Measurements from ENCODE around the gene RSAD1. TPM values are rescaled to one million over a fixed set of nuclear protein-coding genes. Genes with fewer than 3 reads are reported as not detected.

RSAD1 gene
- total RNA-seq (23.9 TPM), polyA plus RNA-seq (ENCODE audit: insufficient read depth in 1 of 8, insufficient read length in 8 of 8, low replicate concordance in 1 of 8) (10 to 100 TPM; 29.6 to 42.0 (median 36.0) TPM)
- long read RNA-seq, donor 1, partial matches to known transcripts: 0 of 2 reads
- long read RNA-seq, donor 1, other reads (novel, unspliced or antisense): 0 of 2 reads
- long read RNA-seq, donor 2: 0 reads
- long read RNA-seq, donor 3, transcript RSAD1-201 (9 exons, 2,528 nt): major isoform, 6 of 17 reads
- long read RNA-seq, donor 3, partial matches to known transcripts: 10 of 17 reads
- long read RNA-seq, donor 3, other reads (novel, unspliced or antisense): 0 of 17 reads
- long read RNA-seq, donor 4, partial matches to known transcripts: 0 of 4 reads
- long read RNA-seq, donor 4, other reads (novel, unspliced or antisense): 0 of 4 reads
- long read RNA-seq, donor 5, transcript RSAD1-201 (9 exons, 2,528 nt): major isoform, 14 of 17 reads
- long read RNA-seq, donor 5, partial matches to known transcripts: 0 of 17 reads
- long read RNA-seq, donor 5, other reads (novel, unspliced or antisense): 0 of 17 reads
- long read RNA-seq, donor 6, transcript RSAD1-201 (9 exons, 2,528 nt): major isoform, 9 of 11 reads
- long read RNA-seq, donor 6, partial matches to known transcripts: 0 of 11 reads
- long read RNA-seq, donor 6, other reads (novel, unspliced or antisense): 0 of 11 reads
- long read RNA-seq, donor 7, transcript RSAD1-201 (9 exons, 2,528 nt): major isoform, 9 of 12 reads
- long read RNA-seq, donor 7, partial matches to known transcripts: 0 of 12 reads
- long read RNA-seq, donor 7, other reads (novel, unspliced or antisense): 0 of 12 reads
- long read RNA-seq, donor 8, partial matches to known transcripts: 0 of 1 reads
- long read RNA-seq, donor 8, other reads (novel, unspliced or antisense): 0 of 1 reads
- long read RNA-seq, donor 9, partial matches to known transcripts: 18 of 23 reads
- long read RNA-seq, donor 9, other reads (novel, unspliced or antisense): 0 of 23 reads
- long read RNA-seq, donor 10, partial matches to known transcripts: 0 of 4 reads
- long read RNA-seq, donor 10, other reads (novel, unspliced or antisense): 0 of 4 reads
- long read RNA-seq, donor 11, transcript RSAD1-201 (9 exons, 2,528 nt): major isoform, 6 of 8 reads
- long read RNA-seq, donor 11, partial matches to known transcripts: 0 of 8 reads
- long read RNA-seq, donor 11, other reads (novel, unspliced or antisense): 0 of 8 reads

GRCh38 chr17:50478391-50479381 lies at the start of gene RSAD1:
RSAD1 (plus strand) TSS chr17:50478860; CDS start chr17:50478885, 25 bp downstream.
- Histone ChIP-seq H3K27ac (ENCODE audit: low read length) (peak within 1 kb of the TSS; percentile 95), H3K9me3 (replicated peaks; ENCODE audit: control insufficient read depth, low read depth, low read length) (no peaks in the 10 kb centered on the region), H3K27me3 (ENCODE audit: control insufficient read depth, insufficient read depth, low read length) (peaks cover 5% of the 10 kb centered on the region), H3K4me3 (ENCODE audit: low read length) (peak within 1 kb of the TSS; percentile 56), H3K36me3 (ENCODE audit: control insufficient read depth, insufficient read depth, low read length) (peaks cover 33% of the 10 kb centered on the region), H3K4me1 (ENCODE audit: control insufficient read depth, insufficient read depth, low read length) (peaks cover 23% of the 10 kb centered on the region)
- DNase-seq: peak; percentile 95
- WGBS (ENCODE audit: insufficient coverage): under 1% methylated on average over 70 of the region's 75 CpGs

GRCh38 chr17:50429793-50430192 lies 48.9 kb upstream of the RSAD1 start:
- no peak for DNase-seq
- whole genome bisulfite sequencing (ENCODE audit: insufficient coverage): 100% methylated on average over 1 of the region's 4 CpGs
- Histone ChIP-seq H3K27ac (ENCODE audit: low read length) (peak overlapping the region; percentile 79), H3K4me1 (ENCODE audit: control insufficient read depth, insufficient read depth, low read length) (peaks cover 63% of the 10 kb centered on the region), H3K9me3 (replicated peaks; ENCODE audit: control insufficient read depth, low read depth, low read length) (no peaks in the 10 kb centered on the region), H3K27me3 (ENCODE audit: control insufficient read depth, insufficient read depth, low read length) (no peaks in the 10 kb centered on the region), H3K36me3 (ENCODE audit: control insufficient read depth, insufficient read depth, low read length) (peaks cover 8% of the 10 kb centered on the region), H3K4me3 (ENCODE audit: low read length) (no peak overlapping the region)

- H3K36me3 ChIP-seq (ENCODE audit: control insufficient read depth, insufficient read depth, low read length): peaks cover 8% of the 10 kb centered on the region
- 8% methylated on average over 2 of the region's 4 CpGs for WGBS (ENCODE audit: insufficient coverage)
- H3K27me3 ChIP-seq (ENCODE audit: control insufficient read depth, insufficient read depth, low read length): no peaks in the 10 kb centered on the region
- peaks cover 53% of the 10 kb centered on the region for H3K4me1 ChIP-seq (ENCODE audit: control insufficient read depth, insufficient read depth, low read length)
- peak; percentile 72 for DNase-seq
- no peak overlapping the region for H3K4me3 ChIP-seq (ENCODE audit: low read length)
- H3K9me3 ChIP-seq (replicated peaks; ENCODE audit: control insufficient read depth, low read depth, low read length): no peaks in the 10 kb centered on the region
- peak overlapping the region; percentile 79 for H3K27ac ChIP-seq (ENCODE audit: low read length)
These were observed 47.6 kb upstream of the RSAD1 start for GRCh38 chr17:50430821-50431618.

GRCh38 chr17:50432125-50432762 lies 46.4 kb upstream of the RSAD1 start:
- H3K27ac ChIP-seq (ENCODE audit: low read length): peak overlapping the region; percentile 79
- peaks cover 8% of the 10 kb centered on the region for H3K36me3 ChIP-seq (ENCODE audit: control insufficient read depth, insufficient read depth, low read length)
- H3K4me1 ChIP-seq (ENCODE audit: control insufficient read depth, insufficient read depth, low read length): peaks cover 44% of the 10 kb centered on the region
- H3K9me3 ChIP-seq (replicated peaks; ENCODE audit: control insufficient read depth, low read depth, low read length): no peaks in the 10 kb centered on the region
- H3K4me3 ChIP-seq (ENCODE audit: low read length): no peak overlapping the region
- no CpG with 5 or more reads among the region's 4 CpGs for WGBS (ENCODE audit: insufficient coverage)
- H3K27me3 ChIP-seq (ENCODE audit: control insufficient read depth, insufficient read depth, low read length): no peaks in the 10 kb centered on the region
- no peak for DNase-seq

DNA sequence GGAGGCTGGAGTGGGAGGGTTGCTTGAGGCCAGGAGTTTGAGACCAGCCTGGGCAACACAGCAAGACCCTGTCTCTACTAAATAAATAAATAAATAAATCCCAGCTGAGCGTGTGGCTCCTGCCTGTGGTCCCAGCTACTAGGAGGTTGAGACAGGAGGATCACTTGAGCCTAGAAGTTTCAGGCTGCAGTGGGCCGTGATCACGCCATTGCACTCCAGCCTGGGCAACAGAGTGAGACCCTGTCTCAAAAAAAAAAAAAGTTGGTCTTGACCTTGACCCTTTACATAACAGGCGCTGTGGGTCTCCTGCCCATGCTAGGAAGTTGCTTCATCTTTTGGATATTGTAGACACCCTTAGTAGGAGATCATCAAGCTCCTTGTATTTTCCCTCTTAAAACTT lies 41.3 kb upstream of the RSAD1 start:
- Histone ChIP-seq H3K4me1 (ENCODE audit: control insufficient read depth, insufficient read depth, low read length) (peaks cover 16% of the 10 kb centered on the region), H3K9me3 (replicated peaks; ENCODE audit: control insufficient read depth, low read depth, low read length) (no peaks in the 10 kb centered on the region), H3K27me3 (ENCODE audit: control insufficient read depth, insufficient read depth, low read length) (no peaks in the 10 kb centered on the region), H3K27ac (ENCODE audit: low read length) (no peak overlapping the region), H3K36me3 (ENCODE audit: control insufficient read depth, insufficient read depth, low read length) (peaks cover 4% of the 10 kb centered on the region), H3K4me3 (ENCODE audit: low read length) (no peak overlapping the region)
- DNase-seq: no peak
- WGBS (ENCODE audit: insufficient coverage): no CpG with 5 or more reads among the region's 4 CpGs

DNA sequence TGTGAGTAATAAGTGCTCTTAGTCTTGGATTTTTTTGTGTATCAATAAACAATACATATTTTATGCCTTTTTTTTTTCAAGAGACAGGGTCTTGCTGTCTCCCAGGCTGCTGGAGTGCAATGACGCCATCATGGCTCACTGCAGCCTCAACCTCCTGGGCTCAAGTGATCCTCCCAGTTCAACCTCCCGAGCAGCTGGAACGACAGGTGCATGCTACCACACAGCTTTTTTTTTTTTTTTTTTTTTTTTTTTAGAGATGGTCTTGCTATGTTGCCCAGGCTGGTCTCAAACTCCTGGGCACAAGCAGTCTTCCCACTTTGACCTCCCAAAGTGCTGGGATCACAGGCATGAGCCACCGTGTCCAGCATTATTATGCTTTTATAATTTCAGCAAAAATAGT lies 39.7 kb upstream of the RSAD1 start:
- H3K4me1 ChIP-seq (ENCODE audit: control insufficient read depth, insufficient read depth, low read length): peaks cover 19% of the 10 kb centered on the region
- WGBS (ENCODE audit: insufficient coverage): 100% methylated on average over 1 of the region's 4 CpGs
- H3K36me3 ChIP-seq (ENCODE audit: control insufficient read depth, insufficient read depth, low read length): no peaks in the 10 kb centered on the region
- no peak for DNase-seq
- H3K4me3 ChIP-seq (ENCODE audit: low read length): no peak overlapping the region
- H3K27me3 ChIP-seq (ENCODE audit: control insufficient read depth, insufficient read depth, low read length): no peaks in the 10 kb centered on the region
- no peaks in the 10 kb centered on the region for H3K9me3 ChIP-seq (replicated peaks; ENCODE audit: control insufficient read depth, low read depth, low read length)
- H3K27ac ChIP-seq (ENCODE audit: low read length): no peak overlapping the region

DNA sequence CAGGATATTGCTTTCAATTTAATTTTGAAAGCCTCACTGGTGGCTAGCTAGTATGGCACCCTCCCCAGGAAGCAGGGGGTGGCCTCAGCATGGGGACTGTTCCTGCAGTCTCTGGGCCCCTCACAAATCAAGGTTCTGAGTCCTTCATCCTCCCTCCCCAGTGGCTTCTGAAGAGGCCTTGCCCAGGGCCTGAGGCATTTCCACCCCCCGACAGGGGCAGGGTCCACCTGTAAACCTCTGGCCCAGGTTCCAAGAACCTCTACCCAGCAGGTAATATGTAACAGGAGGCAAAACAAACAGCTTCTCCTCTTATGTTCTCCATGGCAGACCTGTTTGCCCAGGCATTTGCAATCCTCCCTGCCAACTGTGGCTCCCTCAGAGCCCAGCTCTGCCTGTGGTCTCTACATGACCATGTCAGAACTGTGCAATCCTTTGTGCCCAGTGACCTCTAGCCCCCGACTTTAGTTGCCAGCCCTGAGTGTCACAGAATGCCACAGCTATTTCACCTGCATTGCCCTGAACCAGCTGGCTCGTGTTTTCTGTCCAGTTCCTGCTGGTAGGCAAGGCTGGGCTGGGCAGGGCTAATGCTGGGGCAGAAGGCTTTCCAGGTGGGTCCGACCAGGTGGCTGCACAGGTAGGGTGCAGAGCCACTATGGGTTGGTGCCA lies 38.4 kb upstream of the RSAD1 start:
- Histone ChIP-seq H3K4me1 (ENCODE audit: control insufficient read depth, insufficient read depth, low read length) (peaks cover 19% of the 10 kb centered on the region), H3K27me3 (ENCODE audit: control insufficient read depth, insufficient read depth, low read length) (no peaks in the 10 kb centered on the region), H3K27ac (ENCODE audit: low read length) (peak overlapping the region; percentile 21), H3K9me3 (replicated peaks; ENCODE audit: control insufficient read depth, low read depth, low read length) (no peaks in the 10 kb centered on the region), H3K36me3 (ENCODE audit: control insufficient read depth, insufficient read depth, low read length) (no peaks in the 10 kb centered on the region), H3K4me3 (ENCODE audit: low read length) (no peak overlapping the region)
- no peak for DNase-seq
- 88% methylated on average over 4 of the region's 4 CpGs for WGBS (ENCODE audit: insufficient coverage)

Data from muscle of leg (tissue), 16 donors.